Measurements from ENCODE around the gene COLGALT1. TPM values are rescaled to one million over a fixed set of nuclear protein-coding genes. Genes with fewer than 3 reads are reported as not detected.

COLGALT1 gene
- total and polyA plus RNA-seq, 9 of the 15 experiments (the other 6 are each of a cell fraction or from before 2014, with no cell fraction given) = 4.9 to 119 (median 82.6) TPM

GRCh38 chr19:17611462-17612244 lies 56.2 kb downstream of the COLGALT1 start (continued):
- TF ChIP-seq, protein P1, sequence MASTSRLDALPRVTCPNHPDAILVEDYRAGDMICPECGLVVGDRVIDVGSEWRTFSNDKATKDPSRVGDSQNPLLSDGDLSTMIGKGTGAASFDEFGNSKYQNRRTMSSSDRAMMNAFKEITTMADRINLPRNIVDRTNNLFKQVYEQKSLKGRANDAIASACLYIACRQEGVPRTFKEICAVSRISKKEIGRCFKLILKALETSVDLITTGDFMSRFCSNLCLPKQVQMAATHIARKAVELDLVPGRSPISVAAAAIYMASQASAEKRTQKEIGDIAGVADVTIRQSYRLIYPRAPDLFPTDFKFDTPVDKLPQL (IDR thresholded peaks at IDR 0.05; ENCODE audit: extremely low read depth, insufficient read length) = no peak
- TF ChIP-seq PTBP1 (IDR thresholded peaks at IDR 0.05; ENCODE audit: low read depth, low read length) (0 out of 2 replicates have a peak, but pooled peaks have one; percentile 68), YBX1 (IDR thresholded peaks at IDR 0.05) (no peak), NR4A1 (CRISPR knock-in tag; IDR thresholded peaks at IDR 0.05) (no peak), NR4A1 (tag; IDR thresholded peaks at IDR 0.05) (no peak), BCL6 (CRISPR knock-in tag; IDR thresholded peaks at IDR 0.05) (no peak), ZNF133 (CRISPR knock-in tag; IDR thresholded peaks at IDR 0.05) (no peak), HDAC8 (tag; IDR thresholded peaks at IDR 0.05) (no peak), SP2 (IDR thresholded peaks at IDR 0.05; ENCODE audit: extremely low read depth, low read depth, low read length, poor library complexity, severe bottlenecking) (no peak), ZNF512 (tag; IDR thresholded peaks at IDR 0.05) (no peak), TAF1 (IDR thresholded peaks at IDR 0.05; ENCODE audit: control insufficient read depth, extremely low read depth, insufficient read depth, low read length, severe bottlenecking) (no peak), THRAP3 (IDR thresholded peaks at IDR 0.05; ENCODE audit: borderline replicate concordance) (no peak), MEIS2 (IDR thresholded peaks at IDR 0.05; ENCODE audit: partially characterized antibody) (no peak), RBBP5 (IDR thresholded peaks at IDR 0.05; ENCODE audit: borderline replicate concordance, insufficient read depth, low read length, poor library complexity, severe bottlenecking) (no peak)
- TF ChIP-seq, protein P2, sequence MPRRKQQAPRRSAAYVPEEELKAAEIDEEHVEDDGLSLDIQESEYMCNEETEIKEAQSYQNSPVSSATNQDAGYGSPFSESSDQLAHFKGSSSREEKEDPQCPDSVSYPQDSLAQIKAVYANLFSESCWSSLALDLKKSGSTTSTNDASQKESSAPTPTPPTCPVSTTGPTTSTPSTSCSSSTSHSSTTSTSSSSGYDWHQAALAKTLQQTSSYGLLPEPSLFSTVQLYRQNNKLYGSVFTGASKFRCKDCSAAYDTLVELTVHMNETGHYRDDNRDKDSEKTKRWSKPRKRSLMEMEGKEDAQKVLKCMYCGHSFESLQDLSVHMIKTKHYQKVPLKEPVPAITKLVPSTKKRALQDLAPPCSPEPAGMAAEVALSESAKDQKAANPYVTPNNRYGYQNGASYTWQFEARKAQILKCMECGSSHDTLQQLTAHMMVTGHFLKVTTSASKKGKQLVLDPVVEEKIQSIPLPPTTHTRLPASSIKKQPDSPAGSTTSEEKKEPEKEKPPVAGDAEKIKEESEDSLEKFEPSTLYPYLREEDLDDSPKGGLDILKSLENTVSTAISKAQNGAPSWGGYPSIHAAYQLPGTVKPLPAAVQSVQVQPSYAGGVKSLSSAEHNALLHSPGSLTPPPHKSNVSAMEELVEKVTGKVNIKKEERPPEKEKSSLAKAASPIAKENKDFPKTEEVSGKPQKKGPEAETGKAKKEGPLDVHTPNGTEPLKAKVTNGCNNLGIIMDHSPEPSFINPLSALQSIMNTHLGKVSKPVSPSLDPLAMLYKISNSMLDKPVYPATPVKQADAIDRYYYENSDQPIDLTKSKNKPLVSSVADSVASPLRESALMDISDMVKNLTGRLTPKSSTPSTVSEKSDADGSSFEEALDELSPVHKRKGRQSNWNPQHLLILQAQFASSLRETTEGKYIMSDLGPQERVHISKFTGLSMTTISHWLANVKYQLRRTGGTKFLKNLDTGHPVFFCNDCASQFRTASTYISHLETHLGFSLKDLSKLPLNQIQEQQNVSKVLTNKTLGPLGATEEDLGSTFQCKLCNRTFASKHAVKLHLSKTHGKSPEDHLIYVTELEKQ (CRISPR knock-in tag; IDR thresholded peaks at IDR 0.05) = no peak
- TF ChIP-seq, protein P3, sequence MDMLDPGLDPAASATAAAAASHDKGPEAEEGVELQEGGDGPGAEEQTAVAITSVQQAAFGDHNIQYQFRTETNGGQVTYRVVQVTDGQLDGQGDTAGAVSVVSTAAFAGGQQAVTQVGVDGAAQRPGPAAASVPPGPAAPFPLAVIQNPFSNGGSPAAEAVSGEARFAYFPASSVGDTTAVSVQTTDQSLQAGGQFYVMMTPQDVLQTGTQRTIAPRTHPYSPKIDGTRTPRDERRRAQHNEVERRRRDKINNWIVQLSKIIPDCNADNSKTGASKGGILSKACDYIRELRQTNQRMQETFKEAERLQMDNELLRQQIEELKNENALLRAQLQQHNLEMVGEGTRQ (CRISPR knock-in tag; IDR thresholded peaks at IDR 0.05) = no peak
- TF ChIP-seq, protein P4, sequence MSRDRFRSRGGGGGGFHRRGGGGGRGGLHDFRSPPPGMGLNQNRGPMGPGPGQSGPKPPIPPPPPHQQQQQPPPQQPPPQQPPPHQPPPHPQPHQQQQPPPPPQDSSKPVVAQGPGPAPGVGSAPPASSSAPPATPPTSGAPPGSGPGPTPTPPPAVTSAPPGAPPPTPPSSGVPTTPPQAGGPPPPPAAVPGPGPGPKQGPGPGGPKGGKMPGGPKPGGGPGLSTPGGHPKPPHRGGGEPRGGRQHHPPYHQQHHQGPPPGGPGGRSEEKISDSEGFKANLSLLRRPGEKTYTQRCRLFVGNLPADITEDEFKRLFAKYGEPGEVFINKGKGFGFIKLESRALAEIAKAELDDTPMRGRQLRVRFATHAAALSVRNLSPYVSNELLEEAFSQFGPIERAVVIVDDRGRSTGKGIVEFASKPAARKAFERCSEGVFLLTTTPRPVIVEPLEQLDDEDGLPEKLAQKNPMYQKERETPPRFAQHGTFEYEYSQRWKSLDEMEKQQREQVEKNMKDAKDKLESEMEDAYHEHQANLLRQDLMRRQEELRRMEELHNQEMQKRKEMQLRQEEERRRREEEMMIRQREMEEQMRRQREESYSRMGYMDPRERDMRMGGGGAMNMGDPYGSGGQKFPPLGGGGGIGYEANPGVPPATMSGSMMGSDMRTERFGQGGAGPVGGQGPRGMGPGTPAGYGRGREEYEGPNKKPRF (IDR thresholded peaks at IDR 0.05; ENCODE audit: low read depth, low read length) = no peak

Measured in K562 (cell line).